Heart left ventricle (tissue), 16 donors: Measurements from ENCODE around the gene RAPGEF5. TPM values are rescaled to one million over a fixed set of nuclear protein-coding genes. Genes with fewer than 3 reads are reported as not detected.

Source experiments
- ATAC-seq, 4 donors: fragments of 200-7000 bp; cut with Tn5 transposase; one replicate each; pipeline ENCODE4 v1.9.1; 2020 to 2022; ENCODE audit warnings: moderate library complexity in 4 of 4, mild to moderate bottlenecking in 3 of 4, moderate number of reproducible peaks in 1 of 4
- DNase-seq, 5 donors: peaks; one replicate each; pipeline ENCODE4 v3.0.0-alpha.2; 2020
- H3K27ac ChIP-seq, 12 donors: fragments of 200-600 bp; sonication (generic) in 4 of 12; one replicate each; pipeline versions ENCODE4 v1.5.0 to v1.8.0; 2016 to 2022; ENCODE audit warnings: mild to moderate bottlenecking in 2 of 12
- H3K27me3 ChIP-seq, 9 donors: fragments of 200-600 bp; sonication (generic) in 2 of 9; one replicate each; pipeline versions ENCODE4 v1.5.1 to v1.8.0; 2016 to 2022; ENCODE audit warnings: mild to moderate bottlenecking in 3 of 9
- H3K36me3 ChIP-seq, 9 donors: fragments of 200-600 bp; sonication (generic) in 2 of 9; one replicate each; pipeline versions ENCODE4 v1.5.0 to v1.8.0; 2018 to 2022; ENCODE audit warnings: mild to moderate bottlenecking in 2 of 9
- H3K4me1 ChIP-seq, 12 donors: fragments of 200-600 bp; sonication (generic) in 4 of 12; one replicate each; pipeline versions ENCODE4 v1.5.0 to v1.8.0; 2016 to 2022; ENCODE audit warnings: mild to moderate bottlenecking in 3 of 12
- H3K4me3 ChIP-seq, 12 donors: fragments of 200-600 bp; sonication (generic) in 4 of 12; one replicate each; pipeline versions ENCODE4 v1.5.0 to v1.8.0; 2017 to 2022; ENCODE audit warnings: mild to moderate bottlenecking in 9 of 12, moderate library complexity in 4 of 12
- H3K9me3 ChIP-seq, 12 donors: fragments of 200-600 bp; sonication (generic) in 4 of 12; one replicate each; pipeline versions ENCODE4 v1.5.0 to v1.8.0; 2016 to 2022; ENCODE audit warnings: mild to moderate bottlenecking in 1 of 12
- POLR2A ChIP-seq, 2 donors: fragments of 450-650 bp; IDR thresholded peaks; one replicate each; pipeline ENCODE4 v1.6.1; 2017; ENCODE audit warnings: antibody characterized with exemption in 2 of 2, mild to moderate bottlenecking in 2 of 2, moderate library complexity in 2 of 2
- WGBS, 4 donors: extraction: QIAGEN DNeasy Blood & Tissue Kit in 2 of 4; methylation state at CpG; one replicate each; pipeline versions ENCODE4 v1.1.5 to v1.1.7; 2013 to 2018; 5-methylcytosine and 5-hydroxymethylcytosine counted together
- intact Hi-C, 10 donors: fragments of 100-400 bp; cut with DNase I; formaldehyde crosslinking; loops; one replicate each; pipeline versions ENCODE4 v1.11.1 to v1.14.2; 2022
- polyA plus RNA-seq, 2 donors: library from polyadenylated mRNA; stranded (reverse); fragments of 200-250 nt; gene quantifications; one replicate each; pipeline ENCODE4 v1.2.3, GENCODE V29; 2013
- total RNA-seq, 9 donors: library from RNA; depleted of rRNA in 2 of 9; stranded (reverse); fragments of >200 nt in 2 of 9; fragmentation: NEBNext Ultra II Directional in 3 of 9; extraction: Animal tissue kit (Norgen Biotek cat#: 25700) in 3 of 9; gene quantifications; one replicate each; pipeline versions ENCODE4 v1.1.0 to v1.2.4, GENCODE V29; 2016 to 2023
- TF ChIP-seq, protein P1 (sequence below), 12 donors: fragments of 200-600 bp; sonication (generic) in 4 of 12; IDR thresholded peaks; one replicate each; pipeline versions ENCODE4 v1.5.0 to v1.8.0; 2018 to 2022; ENCODE audit warnings: antibody characterized with exemption in 12 of 12, mild to moderate bottlenecking in 5 of 12
- donor health status: ischemic (EF 13 %, LVEDD 7.1; RV severe dilation, severe dysfunction).
- donor health status: healthy with polysubstance abuse.
- donor health status: DM: no; HTN: yes; CAD: no.
- donor health status: DM: no; HTN: no; CAD: no.
- donor health status: ischemic (EF 25% LVEDD 6.9; RV normal size, moderate dysfunction).
- donor health status: ischemic (EF 25% LVEDD 5.7; RV mildly dilated, moderate dysfunction).
- donor health status: healthy.
- donor health status: DM: yes; HTN: yes; CAD: no.
- donor health status: ischemic (EF 35%, LVEDD 5.7; RV mildly dilated, moderate dysfunction).
- donor health status: nonischemic (EF 11% LVEDD 7.7; RV severe dilation, severe dysfunction).
- donor health status: DM: yes; HTN: yes; CAD: no.
- donor health status: PGD.
- donor health status: ischemic (EF 29% LVEDD 5.4; RV normal size, mild dysfunction).
- donor health status: nonischemic (EF 23%, LVEDD 6.1; RV moderate dilation, normal function).

Gene RAPGEF5
- total and polyA plus RNA-seq, 11 donors: 3.9 to 37.9 (median 15.3) TPM

DNA sequence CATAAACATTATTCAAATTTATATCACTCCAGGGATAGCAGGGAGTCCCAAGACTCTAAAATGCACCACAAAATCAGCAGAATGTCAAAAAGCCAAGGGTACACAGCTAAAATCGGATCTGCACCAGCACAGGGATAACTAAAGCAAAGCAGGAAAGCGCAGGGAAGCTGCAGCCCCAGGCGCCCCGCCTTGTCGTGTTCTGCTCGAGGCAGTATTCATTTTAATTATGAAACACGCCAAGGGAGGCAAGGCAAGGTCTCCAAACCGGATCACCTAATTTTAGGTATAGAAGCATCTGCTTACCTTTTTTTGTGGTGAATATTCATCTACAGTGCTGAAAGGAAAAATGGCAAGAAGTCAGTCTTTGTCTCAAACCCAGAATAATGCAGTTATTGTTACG, 199.4 kb downstream of the RAPGEF5 start:
- no peak for TF ChIP-seq POLR2A (IDR thresholded peaks at IDR 0.05)
- TF ChIP-seq, protein P1, sequence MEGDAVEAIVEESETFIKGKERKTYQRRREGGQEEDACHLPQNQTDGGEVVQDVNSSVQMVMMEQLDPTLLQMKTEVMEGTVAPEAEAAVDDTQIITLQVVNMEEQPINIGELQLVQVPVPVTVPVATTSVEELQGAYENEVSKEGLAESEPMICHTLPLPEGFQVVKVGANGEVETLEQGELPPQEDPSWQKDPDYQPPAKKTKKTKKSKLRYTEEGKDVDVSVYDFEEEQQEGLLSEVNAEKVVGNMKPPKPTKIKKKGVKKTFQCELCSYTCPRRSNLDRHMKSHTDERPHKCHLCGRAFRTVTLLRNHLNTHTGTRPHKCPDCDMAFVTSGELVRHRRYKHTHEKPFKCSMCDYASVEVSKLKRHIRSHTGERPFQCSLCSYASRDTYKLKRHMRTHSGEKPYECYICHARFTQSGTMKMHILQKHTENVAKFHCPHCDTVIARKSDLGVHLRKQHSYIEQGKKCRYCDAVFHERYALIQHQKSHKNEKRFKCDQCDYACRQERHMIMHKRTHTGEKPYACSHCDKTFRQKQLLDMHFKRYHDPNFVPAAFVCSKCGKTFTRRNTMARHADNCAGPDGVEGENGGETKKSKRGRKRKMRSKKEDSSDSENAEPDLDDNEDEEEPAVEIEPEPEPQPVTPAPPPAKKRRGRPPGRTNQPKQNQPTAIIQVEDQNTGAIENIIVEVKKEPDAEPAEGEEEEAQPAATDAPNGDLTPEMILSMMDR (IDR thresholded peaks at IDR 0.05): no peak
- Histone ChIP-seq H3K4me3 (no peak overlapping the region), H3K27me3 (no peaks in the 10 kb centered on the region), H3K36me3 (peaks cover 0 to 95% (median 29%) of the 10 kb centered on the region in 9 donors), H3K4me1 (peaks cover 0 to 13% (median 0%) of the 10 kb centered on the region in 12 donors), H3K9me3 (no peaks in the 10 kb centered on the region), H3K27ac (no peak overlapping the region)
- DNase-seq: no peak
- intact Hi-C loops: no loop called here
- 93 to 97% (median 94%) methylated on average over 9 of the region's 9 CpGs for WGBS, 4 donors
- no peak for ATAC-seq

DNA sequence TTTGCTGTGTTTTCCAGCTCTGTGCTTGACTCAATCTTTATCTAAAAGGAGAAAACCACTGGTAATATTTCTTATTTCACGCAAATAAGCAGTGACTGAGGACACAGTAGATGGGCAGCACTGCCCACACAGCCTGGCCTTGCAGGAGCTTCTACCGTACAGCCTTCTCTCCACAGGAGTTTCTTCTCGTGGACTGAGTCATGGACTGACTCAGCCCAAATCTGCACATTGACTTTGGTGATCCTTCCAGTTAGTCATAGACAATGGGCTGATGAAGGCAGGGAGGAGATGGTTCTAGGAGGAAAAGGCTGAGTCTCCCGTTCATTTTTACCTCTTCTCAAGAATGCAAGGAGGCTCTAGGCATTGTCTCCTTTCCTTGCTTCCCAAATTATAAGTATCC, 200.7 kb downstream of the RAPGEF5 start:
- H3K4me1 ChIP-seq: peaks cover 0 to 13% (median 0%) of the 10 kb centered on the region in 12 donors
- no peaks in the 10 kb centered on the region for H3K27me3 ChIP-seq
- no peak overlapping the region for H3K4me3 ChIP-seq
- intact Hi-C loops: no loop called here
- DNase-seq (no peak), ATAC-seq (peak in 1 of 4 donors; percentile 43)
- peak overlapping the region in 1 of 12 donors; percentile 14 for H3K27ac ChIP-seq
- H3K36me3 ChIP-seq: peaks cover 0 to 96% (median 29%) of the 10 kb centered on the region in 9 donors
- 78 to 83% (median 81%) methylated on average over 4 of the region's 4 CpGs for WGBS, 4 donors
- H3K9me3 ChIP-seq: no peaks in the 10 kb centered on the region
- TF ChIP-seq, protein P1 (IDR thresholded peaks at IDR 0.05): no peak
- no peak for TF ChIP-seq POLR2A (IDR thresholded peaks at IDR 0.05)

DNA sequence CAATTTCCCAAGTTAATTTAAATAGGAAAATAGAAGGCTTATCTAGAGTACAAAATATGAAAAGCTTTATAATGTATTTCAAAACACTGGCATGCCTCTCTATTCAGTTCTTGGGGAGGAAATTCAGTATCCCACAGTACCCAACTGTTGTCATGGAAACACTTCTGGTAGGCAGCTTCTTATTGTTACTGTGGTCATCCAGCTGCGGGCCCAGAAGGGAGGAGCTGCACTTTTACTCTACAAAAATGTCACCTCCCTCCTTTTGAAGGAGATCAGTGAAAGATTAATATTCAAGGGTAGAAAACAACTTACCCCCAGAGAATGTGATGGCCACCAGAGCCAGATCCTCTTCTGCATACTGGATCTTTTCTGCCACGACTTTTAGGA, 202.8 kb downstream of the RAPGEF5 start:
- Histone ChIP-seq H3K36me3 (peaks cover 0 to 97% (median 24%) of the 10 kb centered on the region in 9 donors), H3K27me3 (no peaks in the 10 kb centered on the region), H3K9me3 (no peaks in the 10 kb centered on the region), H3K27ac (peak overlapping the region in 2 of 12 donors; percentile 1 to 3), H3K4me1 (peaks cover 0 to 13% (median 0%) of the 10 kb centered on the region in 12 donors), H3K4me3 (no peak overlapping the region)
- ATAC-seq: peak in 1 of 4 donors; percentile 42
- intact Hi-C loops: no loop called here
- no peak for TF ChIP-seq POLR2A (IDR thresholded peaks at IDR 0.05)
- TF ChIP-seq, protein P1 (IDR thresholded peaks at IDR 0.05): no peak
- 46 to 55% (median 52%) methylated on average over 2 of the region's 2 CpGs for WGBS, 4 donors
- DNase-seq: no peak

DNA sequence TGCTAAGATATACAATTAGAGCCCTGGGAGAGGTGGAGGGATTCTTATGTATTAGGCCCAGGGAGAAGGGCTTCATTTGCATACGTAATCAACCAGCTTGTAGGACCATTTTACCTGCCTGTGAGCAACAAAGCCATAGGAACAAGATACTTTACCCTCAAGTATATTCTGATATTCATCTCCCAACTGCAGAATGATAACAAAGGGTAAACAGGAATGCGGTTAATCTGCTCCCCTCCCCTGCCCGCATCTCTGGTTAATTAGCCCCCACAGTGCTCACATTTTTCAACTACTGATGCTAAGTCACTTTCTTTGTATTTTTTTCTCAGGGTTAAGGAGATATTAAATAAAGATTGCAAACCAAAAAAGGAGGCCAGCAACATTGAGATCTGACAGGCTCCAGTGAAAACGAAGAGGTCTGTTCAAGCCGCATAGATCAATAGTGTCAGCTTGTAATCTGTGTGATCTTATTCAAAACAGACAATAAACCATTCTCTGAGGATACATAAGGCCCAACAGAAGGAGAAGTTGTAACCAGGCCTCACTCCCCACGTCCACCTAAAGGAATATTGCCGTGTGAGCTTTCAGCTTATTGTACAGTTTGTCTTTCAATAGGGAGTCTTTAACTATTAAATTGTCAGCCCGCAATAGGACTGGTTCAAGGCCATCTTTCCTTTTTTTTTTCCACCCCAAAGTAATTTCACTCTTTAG, 203.4 kb downstream of the RAPGEF5 start:
- intact Hi-C loops: no loop called here
- DNase-seq (no peak), ATAC-seq (no peak)
- peak overlapping the region in 2 of 12 donors; percentile 1 to 14 for H3K27ac ChIP-seq
- no peaks in the 10 kb centered on the region for H3K27me3 ChIP-seq
- WGBS, 4 donors: 85 to 91% (median 87%) methylated on average over 8 of the region's 8 CpGs
- peaks cover 0 to 13% (median 0%) of the 10 kb centered on the region in 12 donors for H3K4me1 ChIP-seq
- no peak overlapping the region for H3K4me3 ChIP-seq
- H3K9me3 ChIP-seq: no peaks in the 10 kb centered on the region
- peaks cover 0 to 97% (median 23%) of the 10 kb centered on the region in 9 donors for H3K36me3 ChIP-seq
- TF ChIP-seq, protein P1 (IDR thresholded peaks at IDR 0.05): no peak
- no peak for TF ChIP-seq POLR2A (IDR thresholded peaks at IDR 0.05)
